Stimulated activated CD8-positive, alpha-beta memory T cell treated with anti-CD3 and anti-CD28 coated beads, Interleukin-12 subunit alpha, Interleukin-12 subunit beta, amount 100 ng/mL, for 24 hours (primary cell): Measurements from ENCODE around the gene WNT16.
"Not testable (repeated sequence)": the region's sequence is repeated elsewhere in the genome, so short reads cannot be mapped to it uniquely, and the experiment has no call there.

Source experiments
- DNase-seq: peaks from one replicate; pipeline ENCODE4 v3.0.0-alpha.2; 2020; ENCODE audit errors: extremely low read depth

WNT16 gene

DNA sequence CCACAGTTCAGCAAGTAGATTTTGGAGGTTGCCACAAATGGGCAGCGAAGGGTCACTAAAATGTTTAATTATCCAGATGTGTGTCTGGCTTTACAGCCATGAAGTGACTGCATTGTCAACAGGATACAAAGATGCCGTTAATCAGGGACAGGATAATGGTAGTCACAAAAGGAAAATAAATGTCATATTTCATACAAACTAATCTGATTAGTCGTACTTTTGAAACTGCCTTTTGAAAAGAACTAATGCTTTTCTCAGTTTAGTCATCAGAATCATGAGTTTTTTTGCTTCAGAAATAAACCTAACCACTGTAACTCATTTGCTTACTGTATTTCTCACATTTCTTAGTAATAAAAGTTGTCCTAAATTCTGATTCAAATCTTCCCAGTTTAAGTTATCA lies 22.2 kb upstream of the WNT16 start:
- DNase-seq, result no peak

DNA sequence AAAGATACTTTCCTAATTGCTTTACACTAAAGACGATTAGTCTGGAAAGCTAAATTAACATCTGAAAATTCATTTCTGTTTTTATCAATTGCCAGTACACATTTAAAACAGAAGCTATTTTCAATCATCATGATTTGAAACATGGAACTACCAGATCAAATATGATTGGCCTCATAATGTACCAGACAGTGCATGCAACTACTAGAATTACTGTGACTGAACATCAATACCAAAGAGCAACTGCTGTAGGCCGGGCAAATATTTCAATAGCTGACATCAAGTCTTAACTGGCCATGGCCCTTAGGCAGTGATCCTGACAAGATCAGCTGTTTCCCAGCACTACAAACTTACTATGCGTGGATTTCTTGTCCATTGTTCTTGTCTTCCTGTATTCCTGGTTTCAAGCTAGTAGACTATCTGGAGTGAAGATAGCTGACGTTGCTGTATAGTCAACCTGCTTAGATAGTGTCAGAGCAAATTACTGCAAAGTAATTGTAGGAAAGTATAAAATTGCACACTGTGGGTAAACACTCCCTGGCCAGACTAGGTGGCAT lies 21.7 kb upstream of the WNT16 start:
- DNase-seq, result no peak

DNA sequence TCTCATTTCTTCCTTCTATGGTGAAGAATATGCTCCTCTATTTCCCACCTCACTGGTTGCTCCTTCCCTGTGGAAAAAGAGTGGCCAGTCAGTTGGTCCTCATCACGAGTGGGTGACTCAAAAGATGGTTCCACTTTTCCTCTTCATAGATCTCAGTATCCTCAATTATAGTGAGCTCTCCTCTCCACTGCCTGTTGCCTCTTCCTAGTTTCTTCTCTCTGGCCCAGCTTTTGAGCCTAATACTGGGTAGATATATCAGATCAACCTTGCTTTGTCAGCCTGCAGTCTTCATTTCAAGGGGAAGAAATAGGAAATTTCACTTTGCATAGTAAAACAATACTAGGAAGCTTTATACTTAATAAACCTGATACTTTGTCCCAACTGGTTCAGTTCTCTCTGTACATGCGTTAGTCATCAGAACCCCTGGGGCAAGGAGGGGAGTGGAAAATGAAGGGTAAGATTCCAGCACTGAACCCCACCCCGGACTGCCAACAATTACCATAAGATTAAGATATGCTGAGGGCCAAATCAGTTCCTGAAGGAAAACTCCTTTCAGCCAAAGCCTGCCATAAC lies 15.5 kb upstream of the WNT16 start:
- no peak for DNase-seq

DNA sequence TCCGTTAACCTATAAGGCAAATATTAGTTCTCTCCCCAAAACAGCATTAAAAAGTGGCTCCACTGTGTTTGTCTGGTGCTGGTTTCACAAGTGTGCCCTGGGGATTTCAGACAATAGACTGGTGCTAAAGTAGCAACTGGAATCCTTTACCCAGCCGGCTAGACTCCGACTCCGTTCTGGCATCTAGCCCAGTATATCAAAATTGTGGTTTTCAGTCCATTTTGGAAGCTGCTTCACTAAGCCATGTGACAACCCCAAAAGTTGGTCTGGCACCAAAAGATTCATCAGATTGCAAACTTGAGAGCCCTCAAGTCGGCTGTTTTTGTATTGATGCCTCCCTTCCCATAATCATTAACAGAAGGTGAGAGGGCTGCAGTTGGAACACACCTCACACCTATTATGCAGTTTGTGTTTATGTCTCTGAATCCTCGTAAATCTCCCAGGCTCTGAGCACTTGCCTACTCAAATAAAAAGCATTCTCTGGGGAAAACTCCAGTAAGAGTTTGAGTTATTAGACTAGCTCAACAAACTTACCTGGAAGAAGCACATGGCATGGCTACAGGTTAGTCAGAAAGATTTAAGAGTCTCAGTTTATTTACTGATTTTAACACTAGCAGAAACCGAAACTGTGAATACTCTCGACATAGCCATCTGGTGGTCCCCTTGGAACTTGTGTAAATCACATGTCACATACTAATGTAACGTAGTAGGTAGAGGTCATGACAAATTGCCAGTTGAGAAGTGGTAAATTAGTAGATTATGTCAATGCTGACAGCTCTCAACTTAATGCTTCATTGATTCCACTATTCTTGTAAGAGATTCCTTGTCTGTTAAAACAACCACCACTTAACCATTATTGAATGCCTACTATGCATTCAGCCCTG lies 14.8 kb upstream of the WNT16 start:
- DNase-seq, result no peak

DNA sequence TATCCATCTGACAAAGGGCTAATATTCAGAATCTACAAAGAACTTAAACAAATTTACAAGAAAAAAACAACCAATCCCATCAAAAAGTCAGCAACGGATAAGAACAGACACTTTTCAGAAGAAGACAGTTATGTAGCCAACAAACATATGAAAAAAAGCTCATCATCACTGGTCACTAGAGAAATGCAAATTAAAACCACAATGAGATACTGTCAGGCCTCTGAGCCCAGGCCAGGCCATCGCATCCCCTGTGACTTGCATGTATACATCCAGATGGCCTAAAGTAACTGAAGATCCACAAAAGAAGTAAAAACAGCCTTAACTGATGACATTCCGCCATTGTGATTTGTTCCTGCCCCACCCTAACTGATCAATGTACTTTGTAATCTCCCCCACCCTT lies 13.6 kb upstream of the WNT16 start:
- DNase-seq, result not testable (repeated sequence)

DNA sequence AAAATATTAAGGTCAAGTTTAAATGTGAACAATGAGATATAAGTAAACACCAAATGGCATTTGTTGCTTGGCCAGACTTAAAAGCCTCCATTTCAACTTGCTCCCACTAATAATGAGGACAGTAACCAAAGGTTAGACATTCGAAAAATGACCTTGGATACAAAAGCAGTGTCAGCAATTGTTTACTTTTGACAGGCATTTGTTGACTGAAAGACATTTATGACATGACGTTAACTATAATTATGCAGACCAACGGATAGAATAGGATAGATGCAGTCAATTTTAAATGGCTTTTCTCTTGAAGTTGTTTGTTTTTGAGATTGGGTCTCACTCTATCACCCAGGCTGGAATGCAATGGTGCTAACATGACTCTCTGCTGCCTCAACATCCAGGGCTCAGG lies 6.3 kb upstream of the WNT16 start:
- DNase-seq, result no peak

DNA sequence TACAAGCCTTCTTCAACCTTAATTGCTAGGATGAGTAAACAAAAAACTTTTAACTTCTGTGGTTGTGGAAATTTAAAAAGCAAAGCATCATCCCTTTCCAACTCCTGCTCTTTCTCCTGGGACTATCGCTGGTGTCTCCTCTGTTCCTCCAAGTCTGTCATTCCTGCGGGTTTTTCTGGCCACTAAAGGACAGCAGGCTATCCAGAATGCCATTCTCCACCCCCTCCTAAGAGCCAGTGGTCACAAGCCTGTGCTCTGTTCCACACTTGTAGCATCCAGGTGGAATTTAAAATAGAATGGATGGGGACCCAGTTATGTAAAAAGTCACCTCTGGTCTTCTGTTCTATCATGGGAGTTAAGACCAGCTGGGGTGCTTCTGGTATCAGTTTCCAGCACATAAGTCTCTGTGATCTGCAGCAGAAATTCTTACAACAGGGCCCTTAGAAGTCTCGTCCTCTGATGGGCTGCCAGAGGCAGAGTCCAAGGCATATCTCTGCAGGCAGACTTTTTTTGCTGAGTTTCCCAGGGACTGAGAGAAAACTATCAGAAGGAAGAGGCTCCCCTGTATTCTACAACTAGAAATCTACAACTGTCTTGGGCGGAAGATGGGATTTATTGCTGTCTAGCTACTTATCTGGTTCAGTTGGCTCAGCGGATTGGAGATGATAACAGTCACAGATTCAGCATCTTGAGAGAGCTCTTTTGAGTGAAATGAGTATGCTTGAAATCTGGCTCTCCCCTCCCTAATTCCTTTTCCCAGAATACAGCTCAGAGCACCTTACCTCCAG lies 5.1 kb upstream of the WNT16 start:
- no peak for DNase-seq

DNA sequence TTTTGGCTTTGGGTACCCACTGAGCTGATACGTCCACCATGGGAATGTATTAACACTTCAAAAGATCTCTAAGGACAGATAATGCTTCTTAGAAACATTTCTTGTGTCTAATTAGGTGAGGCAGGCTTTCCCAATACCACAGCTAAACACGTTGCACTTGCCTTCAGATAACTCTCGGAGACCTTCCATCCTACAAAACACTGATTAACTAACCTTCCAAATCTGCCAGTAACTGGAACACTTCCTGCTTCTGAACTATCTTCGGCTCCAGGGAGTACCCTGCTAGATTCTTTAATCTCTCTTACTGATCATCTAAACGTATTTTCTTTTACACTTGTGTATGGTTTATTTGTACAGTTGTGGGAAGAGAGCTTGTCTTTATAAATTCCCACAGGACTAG lies 1.1 kb upstream of the WNT16 start:
- DNase-seq, result no peak

DNA sequence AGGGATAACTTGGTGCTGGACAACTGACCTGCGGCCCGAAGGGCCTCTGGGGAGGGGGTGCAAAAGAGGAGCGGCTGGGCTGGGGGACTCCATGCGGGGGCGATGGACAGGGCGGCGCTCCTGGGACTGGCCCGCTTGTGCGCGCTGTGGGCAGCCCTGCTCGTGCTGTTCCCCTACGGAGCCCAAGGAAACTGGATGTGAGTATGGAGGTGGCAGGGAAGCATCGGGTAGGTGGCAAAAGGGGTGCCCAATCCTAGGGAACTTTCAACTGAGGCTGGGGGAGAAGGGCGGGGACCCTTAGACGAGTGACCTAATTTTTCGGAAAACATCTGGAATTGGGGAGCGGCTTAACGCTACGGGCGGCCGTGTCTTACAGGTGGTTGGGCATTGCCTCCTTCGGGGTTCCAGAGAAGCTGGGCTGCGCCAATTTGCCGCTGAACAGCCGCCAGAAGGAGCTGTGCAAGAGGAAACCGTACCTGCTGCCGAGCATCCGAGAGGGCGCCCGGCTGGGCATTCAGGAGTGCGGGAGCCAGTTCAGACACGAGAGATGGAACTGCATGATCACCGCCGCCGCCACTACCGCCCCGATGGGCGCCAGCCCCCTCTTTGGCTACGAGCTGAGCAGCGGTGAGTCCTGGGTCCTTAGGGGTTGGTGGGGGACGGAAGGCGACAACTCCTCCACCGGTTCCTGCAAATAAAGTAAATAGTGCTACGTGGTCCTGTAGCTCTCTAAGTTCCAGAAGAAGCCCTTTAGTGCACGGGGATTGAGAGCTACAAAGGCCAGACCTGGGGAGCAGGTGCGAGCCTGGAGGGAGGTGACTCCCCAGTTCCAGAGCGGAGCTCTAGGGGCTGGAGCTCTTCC lies 622 bp downstream of the WNT16 start:
- DNase-seq, result no peak

DNA sequence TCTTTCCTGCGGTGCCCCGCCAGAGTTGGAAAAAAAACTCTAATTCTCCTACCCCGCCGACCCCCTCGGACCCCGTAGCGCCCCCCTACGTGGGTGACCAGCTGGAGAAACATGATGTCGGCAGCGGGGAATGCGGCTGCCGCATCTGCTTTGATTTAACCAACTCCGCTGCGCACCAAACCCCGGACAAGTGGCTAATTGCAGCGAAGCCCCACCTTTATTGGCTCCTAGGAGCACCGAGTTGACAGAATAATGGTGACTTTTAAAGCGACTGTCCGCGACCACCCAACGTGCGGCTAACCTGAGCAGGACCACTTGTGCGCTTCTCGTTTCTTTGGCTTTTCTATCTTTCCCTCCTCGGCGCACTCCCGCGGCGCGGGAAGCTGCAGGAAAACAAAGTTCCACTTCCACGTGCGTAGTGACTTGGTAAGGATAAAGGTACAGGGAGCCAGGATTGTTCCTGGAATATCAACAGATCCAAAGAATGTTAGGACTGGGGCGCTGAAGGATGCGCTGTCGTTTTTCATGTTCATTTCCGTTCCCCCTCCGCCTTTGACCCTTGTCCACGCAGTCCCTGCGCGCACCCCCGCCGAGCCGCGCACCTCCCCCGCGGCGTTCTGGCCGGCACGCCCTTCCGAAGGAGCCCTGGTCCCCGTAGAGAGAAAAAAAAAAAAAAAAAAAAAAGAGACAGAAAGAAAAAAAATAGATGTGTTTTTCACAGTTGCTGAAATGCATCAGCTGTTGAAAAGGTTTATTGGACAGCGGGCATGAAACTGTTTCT lies 1.4 kb downstream of the WNT16 start:
- DNase-seq, result no peak

DNA sequence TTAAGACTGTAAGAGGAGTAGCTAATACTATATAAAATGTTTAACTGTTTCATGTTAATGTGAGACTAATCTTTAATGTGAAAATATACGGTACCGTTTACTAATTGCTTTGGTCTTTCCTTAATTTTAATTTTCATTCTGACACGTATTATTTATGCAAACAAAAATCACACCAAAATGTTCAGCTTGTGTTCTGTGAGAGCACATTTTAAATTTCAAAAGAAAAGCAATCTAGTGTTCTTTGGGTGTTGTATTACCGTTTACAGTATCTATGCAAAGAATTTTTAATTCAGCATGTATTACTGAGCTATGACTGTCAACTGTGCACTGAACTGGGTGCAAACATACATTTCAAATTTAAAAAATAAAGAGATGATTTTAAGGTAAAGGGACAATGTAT lies 2.2 kb downstream of the WNT16 start:
- DNase-seq, result no peak

DNA sequence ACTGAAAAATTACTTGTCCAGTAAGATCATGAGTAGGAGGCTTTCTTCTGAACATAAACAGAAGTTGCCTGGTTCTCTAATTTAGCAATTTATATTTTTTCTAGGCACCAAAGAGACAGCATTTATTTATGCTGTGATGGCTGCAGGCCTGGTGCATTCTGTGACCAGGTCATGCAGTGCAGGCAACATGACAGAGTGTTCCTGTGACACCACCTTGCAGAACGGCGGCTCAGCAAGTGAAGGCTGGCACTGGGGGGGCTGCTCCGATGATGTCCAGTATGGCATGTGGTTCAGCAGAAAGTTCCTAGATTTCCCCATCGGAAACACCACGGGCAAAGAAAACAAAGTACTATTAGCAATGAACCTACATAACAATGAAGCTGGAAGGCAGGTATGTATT lies 2.8 kb downstream of the WNT16 start:
- DNase-seq, result no peak

DNA sequence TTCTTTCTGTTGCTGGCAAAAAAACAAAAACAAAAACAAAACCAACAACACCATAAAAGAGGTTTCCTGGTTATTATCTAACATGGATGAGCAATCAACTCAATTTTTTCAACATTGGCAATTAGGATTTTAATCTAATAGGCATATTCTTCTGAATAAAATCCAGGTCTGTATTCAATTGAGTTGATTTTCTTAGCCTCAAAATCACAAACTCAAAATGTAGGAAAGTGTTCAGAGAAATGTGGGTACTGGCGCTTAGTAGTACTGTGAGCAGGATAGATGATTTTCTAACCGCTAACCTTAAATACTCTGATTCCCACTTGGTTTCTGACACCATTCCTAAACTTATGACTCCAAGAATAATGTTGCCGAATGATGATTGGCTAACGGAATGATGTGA lies 5.6 kb downstream of the WNT16 start:
- DNase-seq, result no peak

DNA sequence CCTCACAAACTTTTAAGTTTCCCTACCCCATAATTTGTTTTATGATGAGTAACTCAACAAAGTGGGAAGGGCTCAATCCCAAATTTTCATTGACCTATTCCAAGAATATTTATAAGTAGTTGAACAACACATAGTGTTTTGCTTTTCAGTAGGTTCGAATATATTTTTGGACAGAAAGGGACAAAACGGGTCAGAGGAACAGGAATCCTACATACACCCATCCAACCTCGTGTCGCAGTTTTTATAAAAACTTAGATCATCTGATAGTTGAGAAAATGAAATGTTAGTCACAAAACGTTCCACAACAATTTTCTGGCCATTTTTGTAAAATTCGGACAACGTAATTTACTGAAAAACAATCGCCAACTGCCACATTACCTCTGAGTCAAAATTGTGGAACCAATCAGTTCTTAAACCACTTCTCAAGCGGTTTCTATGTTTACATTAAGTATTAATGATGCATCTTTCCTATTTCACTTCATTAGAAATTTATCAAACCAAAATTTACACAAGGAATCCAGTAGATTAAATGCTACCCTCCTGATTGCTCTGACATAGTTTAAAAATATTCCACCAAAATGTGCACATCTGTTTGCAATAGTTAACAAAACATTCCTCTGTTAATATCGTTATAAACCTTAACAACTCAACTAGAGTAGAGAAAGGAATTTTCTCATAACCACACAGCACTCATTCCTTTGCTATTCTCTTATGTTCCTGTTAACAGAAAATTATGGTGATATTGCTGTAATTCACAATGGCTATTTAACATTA lies 6.3 kb downstream of the WNT16 start:
- DNase-seq, result no peak

DNA sequence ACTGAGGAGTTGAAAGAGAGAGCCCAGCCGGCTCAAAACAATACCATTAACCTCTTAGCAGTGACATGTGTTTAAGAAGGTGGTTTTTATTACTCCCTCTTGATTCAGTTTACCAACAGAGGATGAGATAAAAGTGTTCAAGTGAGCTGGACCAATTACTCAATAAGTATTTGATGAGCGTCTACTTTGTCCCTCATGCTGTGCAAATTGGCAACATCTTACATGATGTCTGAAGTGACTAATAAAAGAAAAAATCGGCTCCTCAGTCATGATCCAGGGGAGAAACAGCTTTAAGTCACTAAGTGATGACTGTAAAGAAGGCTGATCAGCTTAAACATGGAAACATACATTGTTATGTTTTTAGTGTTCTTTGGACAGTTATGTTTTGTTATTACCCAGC lies 7.8 kb downstream of the WNT16 start:
- DNase-seq, result no peak

DNA sequence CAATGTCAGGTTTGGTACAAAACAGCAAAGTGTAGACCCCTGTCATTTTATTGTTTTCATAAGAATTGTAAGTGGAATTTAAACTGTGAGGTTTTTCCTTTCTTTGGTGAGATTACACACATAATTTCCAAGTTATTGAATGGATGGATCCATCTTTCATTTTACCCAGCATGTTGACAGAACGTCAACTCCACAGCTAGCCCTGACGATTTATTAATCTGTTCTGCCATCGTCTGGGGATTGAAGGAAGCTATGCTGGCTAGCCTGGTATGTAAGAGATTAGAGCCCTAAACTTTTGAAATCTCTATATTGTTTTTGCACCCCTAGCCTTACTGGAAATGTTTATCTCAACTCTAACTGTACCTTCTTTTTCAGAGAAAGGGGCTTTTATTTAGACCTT lies 8.6 kb downstream of the WNT16 start:
- no peak for DNase-seq

DNA sequence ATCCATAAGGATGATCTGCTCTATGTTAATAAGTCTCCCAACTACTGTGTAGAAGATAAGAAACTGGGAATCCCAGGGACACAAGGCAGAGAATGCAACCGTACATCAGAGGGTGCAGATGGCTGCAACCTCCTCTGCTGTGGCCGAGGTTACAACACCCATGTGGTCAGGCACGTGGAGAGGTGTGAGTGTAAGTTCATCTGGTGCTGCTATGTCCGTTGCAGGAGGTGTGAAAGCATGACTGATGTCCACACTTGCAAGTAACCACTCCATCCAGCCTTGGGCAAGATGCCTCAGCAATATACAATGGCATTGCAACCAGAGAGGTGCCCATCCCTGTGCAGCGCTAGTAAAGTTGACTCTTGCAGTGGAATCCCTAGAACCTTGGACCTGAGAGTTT lies 10.3 kb downstream of the WNT16 start:
- DNase-seq, result no peak

DNA sequence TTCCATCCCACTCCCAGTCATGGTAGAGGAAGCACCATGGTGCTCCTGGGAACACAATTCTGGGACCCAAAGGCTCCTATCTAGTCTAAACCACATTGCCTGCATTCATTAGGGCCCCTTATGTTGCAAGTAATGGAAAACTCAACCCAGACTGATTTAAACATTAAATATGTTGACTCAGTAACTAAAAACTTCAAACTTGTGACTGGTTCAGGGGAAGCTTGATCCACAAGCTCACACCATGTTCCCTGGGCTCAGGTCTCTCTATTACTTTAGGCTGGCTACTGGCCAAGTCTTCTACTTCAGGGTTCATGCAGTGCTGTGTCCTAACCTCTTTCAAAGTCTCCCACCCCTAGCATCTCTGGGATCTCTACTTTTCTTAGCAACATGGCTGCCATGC lies 13.1 kb downstream of the WNT16 start:
- no peak for DNase-seq

DNA sequence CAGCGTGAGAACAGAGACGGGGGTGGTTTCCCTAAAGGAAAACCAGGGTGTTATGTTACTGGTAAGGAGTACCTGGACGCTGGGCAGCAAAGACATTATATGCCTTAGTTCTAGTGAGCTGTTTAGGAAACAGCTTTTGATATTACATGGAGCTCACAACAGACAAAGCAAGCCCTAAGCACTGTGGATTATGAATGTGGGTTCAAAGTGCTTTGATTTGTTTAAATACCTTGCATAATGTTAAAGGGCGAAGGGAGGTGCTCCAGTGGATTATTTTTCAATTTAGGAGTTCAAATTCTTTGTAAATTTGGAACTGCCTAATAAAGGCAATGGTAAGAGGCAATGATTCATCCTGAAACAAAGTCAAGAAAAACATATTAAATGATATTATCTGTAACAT lies 13.8 kb downstream of the WNT16 start:
- no peak for DNase-seq

DNA sequence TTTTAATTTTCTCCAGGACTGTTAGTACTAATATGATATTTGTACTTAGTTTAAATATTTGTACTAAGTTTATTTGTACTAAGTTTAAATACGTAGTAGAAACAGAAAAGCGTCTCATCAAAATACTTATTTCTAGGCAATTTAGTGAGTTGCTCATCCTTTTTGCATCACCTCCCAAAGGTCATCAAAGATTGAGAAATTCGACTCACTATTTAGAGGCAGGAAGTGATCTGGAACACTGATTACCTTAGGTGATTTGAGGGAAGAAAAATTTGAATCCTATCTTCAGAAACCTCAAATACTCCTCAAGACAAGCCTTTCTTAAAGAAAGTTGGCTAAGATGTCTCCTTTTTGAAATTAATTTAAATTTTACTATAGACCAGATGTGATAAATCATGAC lies 14.5 kb downstream of the WNT16 start:
- no peak for DNase-seq
